T47D (cell line): ENCODE data around the gene MMP27.
"Not testable (repeated sequence)": the region's sequence is repeated elsewhere in the genome, so short reads cannot be mapped to it uniquely, and the experiment has no call there.

Experiments used
- DNase-seq, 2 experiments: peaks; one replicate each; pipeline versions ENCODE4 v3.0.0 to v3.0.0-alpha.2; 2011 to 2012; ENCODE audit warnings: low read depth in 1 of 2, low spot score in 1 of 2
- JUND ChIP-seq: IDR thresholded peaks from 2 replicates; pipeline ENCODE4 v1.6.1; 2012; ENCODE audit warnings: low read depth
- in situ Hi-C: cut with HindIII; loops from 2 replicates; pipeline ENCODE4 v1.10.0; 2016; ENCODE audit warnings: low sequenced_read_pairs, low pct_unique_long_range_greater_than_20kb

The MMP27 gene

GRCh38 chr11:102705626-102706025 lies at the start of gene MMP27:
Gene MMP27, minus strand, starts transcription at chr11:102705769. Its CDS starts 55 bp downstream, at chr11:102705714.
- in situ Hi-C loops, result no loop called here
- DNase-seq, result no peak
- no peak for TF ChIP-seq JUND

GRCh38 chr11:102753267-102753666 lies 47.7 kb upstream of the MMP27 start:
- in situ Hi-C loops, result no loop called here
- no peak for TF ChIP-seq JUND
- DNase-seq, result no peak

- TF ChIP-seq JUND, result no peak
Measured at GRCh38 chr11:102751673-102752072, 46.1 kb upstream of the MMP27 start.

GRCh38 chr11:102749101-102749722 lies 43.6 kb upstream of the MMP27 start:
- no peak for TF ChIP-seq JUND
- DNase-seq, result no peak
- in situ Hi-C loops, result no loop called here

More at GRCh38 chr11:102751673-102752072, 46.1 kb upstream of the MMP27 start:
- DNase-seq, result no peak
- in situ Hi-C loops, result no loop called here

- in situ Hi-C loops, result not testable (repeated sequence)
- DNase-seq, result peak in 1 of 2 experiments; percentile 35
Measured at GRCh38 chr11:102746746-102747578, 41.4 kb upstream of the MMP27 start.

GRCh38 chr11:102734650-102735049 lies 29.1 kb upstream of the MMP27 start:
- no peak for DNase-seq
- in situ Hi-C loops, result no loop called here
- no peak for TF ChIP-seq JUND

GRCh38 chr11:102733232-102733875 lies 27.8 kb upstream of the MMP27 start:
- no peak for TF ChIP-seq JUND
- in situ Hi-C loops, result no loop called here
- DNase-seq, result peak; percentile 50 to 90

- DNase-seq, in situ Hi-C loops: not testable (repeated sequence)
Measured at GRCh38 chr11:102730944-102731343, 25.4 kb upstream of the MMP27 start.

GRCh38 chr11:102729849-102730815 lies 24.6 kb upstream of the MMP27 start:
- in situ Hi-C loops, result no loop called here
- TF ChIP-seq JUND, result no peak
- DNase-seq, result peak in 1 of 2 experiments; percentile 18

GRCh38 chr11:102727890-102728289 lies 22.3 kb upstream of the MMP27 start:
- in situ Hi-C loops, result no loop called here
- no peak for TF ChIP-seq JUND
- no peak for DNase-seq

GRCh38 chr11:102724904-102725500 lies 19.4 kb upstream of the MMP27 start, which contains the start of gene MMP8:
Gene MMP8, minus strand, starts transcription at chr11:102724954. Its CDS starts 99 bp downstream, at chr11:102724855.
- no peak for DNase-seq
- TF ChIP-seq JUND, result no peak
- in situ Hi-C loops, result no loop called here
